Lower lobe of right lung (tissue), 2 donors: ENCODE results near the gene SOS1. TPM values are rescaled to one million over a fixed set of nuclear protein-coding genes. Genes with fewer than 3 reads are reported as not detected.

Source experiments
- ATAC-seq, 2 donors: fragments of 200-7000 bp; cut with Tn5 transposase; one replicate each; pipeline ENCODE4 v1.9.1; 2020 to 2022; ENCODE audit warnings: mild to moderate bottlenecking in 2 of 2, moderate library complexity in 2 of 2
- DNase-seq: peaks from one replicate; pipeline ENCODE4 v3.0.0-alpha.2; 2020
- H3K27ac ChIP-seq: fragments of 200-600 bp; one replicate; pipeline ENCODE4 v1.8.0; 2022
- H3K27me3 ChIP-seq: fragments of 200-600 bp; one replicate; pipeline ENCODE4 v1.8.0; 2022; ENCODE audit warnings: low read depth
- H3K36me3 ChIP-seq: fragments of 200-600 bp; one replicate; pipeline ENCODE4 v1.8.0; 2022; ENCODE audit warnings: mild to moderate bottlenecking
- H3K4me1 ChIP-seq: fragments of 200-600 bp; one replicate; pipeline ENCODE4 v1.8.0; 2022
- H3K4me3 ChIP-seq: fragments of 200-600 bp; one replicate; pipeline ENCODE4 v1.8.0; 2022; ENCODE audit warnings: mild to moderate bottlenecking
- H3K9me3 ChIP-seq: fragments of 200-600 bp; one replicate; pipeline ENCODE4 v1.8.0; 2022
- CTCF ChIP-seq: fragments of 200-600 bp; IDR thresholded peaks from one replicate; pipeline ENCODE4 v1.8.0; 2022; ENCODE audit warnings: antibody characterized with exemption, mild to moderate bottlenecking
- intact Hi-C: fragments of 100-400 bp; cut with DNase I; formaldehyde crosslinking; loops from one replicate; pipeline ENCODE4 v1.11.0; 2022
- total RNA-seq: library from RNA; stranded (reverse); fragmentation: NEBNext Ultra II Directional; extraction: Animal tissue kit (Norgen Biotek cat#: 25700); gene quantifications from one replicate; pipeline ENCODE4 v1.2.1, GENCODE V29; 2021
- donor health status: DM: no; HTN: yes; CAD: no; lungs with severe emphysema.

The SOS1 gene
- total RNA-seq, 1 donor from 2014 or later = 43.6 TPM

- ATAC-seq (peak; percentile 93 to 94), DNase-seq (peak; percentile 82)
- no peaks in the 10 kb centered on the region for H3K36me3 ChIP-seq
- intact Hi-C loops = no loop called here
- TF ChIP-seq CTCF = no peak
- H3K4me1 ChIP-seq = peaks cover 7% of the 10 kb centered on the region
- peak overlapping the region; percentile 54 for H3K4me3 ChIP-seq
- peaks cover 9% of the 10 kb centered on the region for H3K27me3 ChIP-seq
- no peak overlapping the region for H3K27ac ChIP-seq
- H3K9me3 ChIP-seq = no peaks in the 10 kb centered on the region
Measured at GRCh38 chr2:38959938-38960608, 160.8 kb downstream of the SOS1 start.

- ATAC-seq = no peak
- Histone ChIP-seq H3K4me1 (peaks cover 7% of the 10 kb centered on the region), H3K27ac (no peak overlapping the region), H3K36me3 (no peaks in the 10 kb centered on the region), H3K27me3 (peaks cover 9% of the 10 kb centered on the region), H3K9me3 (no peaks in the 10 kb centered on the region), H3K4me3 (peak overlapping the region; percentile 54)
- no peak for TF ChIP-seq CTCF
- DNase-seq = no peak
- intact Hi-C loops = no loop called here
Measured at GRCh38 chr2:38959466-38959865, 161.4 kb downstream of the SOS1 start.

GRCh38 chr2:38957972-38958371 is 162.9 kb downstream of the SOS1 start:
- ATAC-seq (no peak), DNase-seq (no peak)
- no peak overlapping the region for H3K4me3 ChIP-seq
- no peaks in the 10 kb centered on the region for H3K9me3 ChIP-seq
- H3K4me1 ChIP-seq = peaks cover 7% of the 10 kb centered on the region
- no peaks in the 10 kb centered on the region for H3K36me3 ChIP-seq
- no peak for TF ChIP-seq CTCF
- H3K27ac ChIP-seq = no peak overlapping the region
- peaks cover 9% of the 10 kb centered on the region for H3K27me3 ChIP-seq
- intact Hi-C loops = no loop called here

- intact Hi-C loops = no loop called here
- no peaks in the 10 kb centered on the region for H3K4me1 ChIP-seq
- H3K36me3 ChIP-seq = no peaks in the 10 kb centered on the region
- no peak for TF ChIP-seq CTCF
- DNase-seq = no peak
- H3K4me3 ChIP-seq = no peak overlapping the region
- no peak overlapping the region for H3K27ac ChIP-seq
- H3K9me3 ChIP-seq = no peaks in the 10 kb centered on the region
- H3K27me3 ChIP-seq = no peaks in the 10 kb centered on the region
- ATAC-seq = no peak
Measured at GRCh38 chr2:38951766-38952165, 169.1 kb downstream of the SOS1 start.

GRCh38 chr2:38948995-38949394 is 171.9 kb downstream of the SOS1 start:
- intact Hi-C loops = no loop called here
- ATAC-seq (no peak), DNase-seq (no peak)
- no peak overlapping the region for H3K27ac ChIP-seq
- no peaks in the 10 kb centered on the region for H3K9me3 ChIP-seq
- TF ChIP-seq CTCF = no peak
- H3K36me3 ChIP-seq = no peaks in the 10 kb centered on the region
- no peak overlapping the region for H3K4me3 ChIP-seq
- H3K4me1 ChIP-seq = no peaks in the 10 kb centered on the region
- no peaks in the 10 kb centered on the region for H3K27me3 ChIP-seq
